GM19397 (cell line): ENCODE data around the gene APOBEC2.

Source experiments
- ATAC-seq: cut with Tn5 transposase; IDR thresholded peaks from one replicate; pipeline ENCODE4 v1.9.1; 2021; ENCODE audit warnings: mild to moderate bottlenecking, moderate library complexity; ENCODE audit not compliant: unreplicated experiment

APOBEC2 gene

GRCh38 chr6:41058783-41059181 is 5.8 kb downstream of the APOBEC2 start:
- no peak for ATAC-seq

- no peak for ATAC-seq
Measured at GRCh38 chr6:41059556-41059955, 6.6 kb downstream of the APOBEC2 start.

DNA sequence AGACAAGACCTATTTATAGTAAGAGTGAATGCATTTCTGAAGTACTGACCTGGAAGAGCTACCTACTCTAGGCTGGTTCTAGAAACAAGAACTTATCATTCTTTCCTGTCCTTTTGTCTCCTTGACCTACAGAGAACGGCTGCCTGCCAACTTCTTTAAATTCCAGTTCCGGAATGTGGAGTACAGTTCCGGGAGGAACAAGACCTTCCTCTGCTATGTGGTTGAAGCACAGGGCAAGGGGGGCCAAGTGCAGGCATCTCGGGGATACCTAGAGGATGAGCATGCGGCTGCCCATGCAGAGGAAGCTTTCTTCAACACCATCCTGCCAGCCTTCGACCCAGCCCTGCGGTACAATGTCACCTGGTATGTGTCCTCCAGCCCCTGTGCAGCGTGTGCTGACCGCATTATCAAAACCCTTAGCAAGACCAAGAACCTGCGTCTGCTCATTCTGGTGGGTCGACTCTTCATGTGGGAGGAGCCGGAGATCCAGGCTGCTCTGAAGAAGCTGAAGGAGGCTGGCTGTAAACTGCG is 8.3 kb downstream of the APOBEC2 start:
- no peak for ATAC-seq

- no peak for ATAC-seq
Measured at GRCh38 chr6:41062056-41062455, 9.1 kb downstream of the APOBEC2 start.

DNA sequence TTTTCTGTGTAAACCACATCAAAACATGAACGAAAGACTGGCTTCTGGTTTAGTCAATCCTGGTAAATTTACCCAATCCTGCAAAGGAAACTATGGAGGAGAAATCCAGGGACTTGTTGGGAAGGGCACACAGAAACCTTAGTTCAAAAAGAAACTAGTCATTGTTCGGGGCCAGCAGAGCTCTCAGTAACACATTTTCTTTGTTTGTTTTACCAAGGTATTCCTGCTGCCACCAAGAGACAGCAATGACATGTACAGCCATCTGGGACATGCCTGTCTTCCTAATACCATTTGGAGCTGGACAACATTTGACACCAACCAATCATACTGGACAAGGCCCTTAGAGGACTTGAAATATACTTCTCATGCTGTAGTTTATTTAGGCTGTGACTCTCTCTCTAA is 10.9 kb downstream of the APOBEC2 start:
- ATAC-seq = no peak

DNA sequence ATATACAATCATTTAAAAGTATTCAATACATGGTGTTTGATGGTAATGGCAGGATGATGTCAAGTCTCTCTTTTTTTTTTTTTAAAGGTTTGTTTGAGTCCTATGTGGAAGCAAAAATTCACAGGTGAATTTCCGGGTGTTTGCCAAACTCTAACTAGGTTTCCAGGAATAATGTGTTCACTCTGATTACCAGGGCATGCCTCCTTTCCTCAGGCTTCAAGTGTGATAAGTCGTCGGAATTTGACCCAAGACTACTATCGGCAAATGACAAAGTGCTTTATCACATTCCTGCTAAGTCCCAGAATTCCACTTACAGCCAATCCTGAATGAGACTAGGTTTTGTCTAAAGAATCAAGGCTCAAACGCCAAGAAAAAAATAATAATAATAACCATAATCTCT is 11.8 kb downstream of the APOBEC2 start:
- ATAC-seq = no peak

DNA sequence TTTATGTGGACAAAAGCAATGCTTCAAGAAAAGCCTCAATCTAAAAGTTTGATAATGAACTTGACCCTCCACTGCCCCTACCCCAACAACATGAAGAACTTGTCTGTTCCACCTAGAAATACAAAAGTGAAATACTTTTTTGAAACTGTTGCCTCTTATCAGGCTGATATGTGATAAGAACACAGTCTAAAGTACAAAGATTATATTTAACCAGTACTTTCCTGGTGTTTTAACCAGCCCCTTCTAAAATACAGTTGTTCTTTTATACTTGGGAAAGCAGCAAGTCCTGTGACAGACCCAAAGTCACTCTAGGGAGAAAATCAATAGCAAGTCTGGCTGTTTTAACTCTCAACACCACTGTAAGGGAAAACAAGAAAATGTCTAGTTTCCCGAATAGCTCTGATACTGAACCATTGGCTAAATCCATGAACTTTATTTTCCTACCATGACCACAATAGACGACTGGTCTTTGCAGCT is 12.6 kb downstream of the APOBEC2 start:
- ATAC-seq = no peak

DNA sequence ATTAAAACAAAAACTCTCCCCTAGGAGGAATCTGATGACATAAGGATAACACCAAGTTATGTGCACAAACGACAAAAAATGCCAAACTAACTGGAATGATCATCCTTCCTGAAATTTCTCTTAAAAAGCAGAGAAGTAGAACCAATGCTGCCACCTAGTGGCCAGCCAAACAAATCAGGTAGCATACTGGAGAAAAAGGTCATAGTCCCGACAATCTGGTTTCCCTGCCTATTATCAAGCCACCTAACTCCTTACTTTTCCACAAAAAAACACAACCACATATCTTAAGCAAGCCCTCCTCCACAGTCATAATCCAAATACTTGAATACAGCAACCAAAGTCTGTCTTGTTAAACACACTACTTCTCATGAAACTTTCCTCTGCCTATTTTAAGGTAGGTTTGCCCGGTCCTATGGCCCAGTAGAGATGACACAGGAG is 13.9 kb downstream of the APOBEC2 start:
- no peak for ATAC-seq

- no peak for ATAC-seq
Measured at GRCh38 chr6:41071501-41071922, 18.5 kb downstream of the APOBEC2 start.

DNA sequence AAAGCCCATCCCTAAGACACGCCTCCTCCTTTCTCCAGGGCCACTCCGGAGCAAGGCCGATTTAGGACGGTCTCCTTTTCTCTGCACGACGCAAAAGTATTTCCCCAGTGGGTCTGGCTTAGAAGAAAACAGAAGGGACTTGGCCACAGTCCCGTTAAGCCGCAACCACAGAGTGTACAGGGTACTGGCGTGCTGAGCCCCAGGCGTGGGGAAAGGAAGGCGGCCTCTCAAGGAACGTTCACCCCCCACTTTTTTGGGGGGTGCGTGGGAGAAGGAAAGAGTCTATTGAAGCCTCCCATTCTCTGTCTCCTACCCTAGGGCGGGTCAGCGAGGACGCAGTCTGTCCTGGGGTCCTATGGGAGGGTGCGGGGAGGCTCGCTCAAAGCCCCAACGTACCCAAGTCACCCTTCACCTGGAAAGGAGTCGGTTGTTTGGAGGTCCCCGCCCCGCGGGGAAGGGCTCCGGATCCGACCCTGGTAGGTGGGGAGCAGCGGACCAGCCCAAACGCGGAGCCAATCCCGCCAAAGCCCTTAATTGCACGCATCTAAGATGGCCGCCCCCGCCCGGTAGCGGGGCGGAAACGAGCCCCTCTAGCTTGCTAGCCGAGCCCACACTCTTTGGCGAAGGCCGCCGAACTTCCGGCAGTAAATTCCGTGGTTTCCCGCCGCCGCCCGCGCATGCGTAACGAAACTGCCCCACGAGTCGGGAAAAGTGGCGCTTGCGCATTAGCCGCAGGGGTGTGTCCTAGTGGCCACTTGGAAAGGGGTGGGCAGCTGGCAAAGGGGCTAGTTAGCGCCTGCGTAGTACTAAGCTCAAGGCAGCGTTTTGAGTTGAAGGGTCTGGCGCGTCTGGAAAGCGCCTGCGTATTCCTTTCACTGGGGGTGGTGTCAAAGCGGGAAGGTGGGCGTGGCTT is 19.2 kb downstream of the APOBEC2 start, which contains the start of gene OARD1:
Gene OARD1 (minus strand): TSS at position 434 of the 913 bp plus-strand sequence. CDS start 722 bp downstream, outside the sequence.
- peak; percentile 59 for ATAC-seq

DNA sequence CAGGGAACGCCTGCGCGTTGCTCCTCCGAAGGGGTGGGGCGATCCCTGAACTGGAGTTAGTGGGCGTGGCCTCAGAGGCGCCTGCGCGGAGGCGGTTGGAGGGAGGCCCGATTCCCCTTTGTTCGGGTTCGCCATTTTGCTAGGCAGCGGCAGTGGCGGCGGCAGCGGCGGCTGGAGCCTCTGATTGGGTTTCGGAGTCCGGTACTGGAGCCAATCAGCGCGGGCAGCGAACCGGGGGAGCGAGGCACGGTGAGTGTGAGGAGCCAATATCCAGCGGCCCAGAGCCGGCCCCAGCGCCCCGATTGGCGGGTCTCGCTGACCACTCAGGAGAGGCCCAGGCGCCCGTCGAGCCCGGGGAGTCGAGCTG is 19.8 kb downstream of the APOBEC2 start, which contains the start of gene NFYA:
Gene NFYA (plus strand): TSS at position 139 of the 367 bp plus-strand sequence. CDS start 6,116 bp downstream, outside the sequence.
- peak; percentile 59 for ATAC-seq

- ATAC-seq = peak; percentile 20
Measured at GRCh38 chr6:41073203-41073967, 20.4 kb downstream of the APOBEC2 start.

DNA sequence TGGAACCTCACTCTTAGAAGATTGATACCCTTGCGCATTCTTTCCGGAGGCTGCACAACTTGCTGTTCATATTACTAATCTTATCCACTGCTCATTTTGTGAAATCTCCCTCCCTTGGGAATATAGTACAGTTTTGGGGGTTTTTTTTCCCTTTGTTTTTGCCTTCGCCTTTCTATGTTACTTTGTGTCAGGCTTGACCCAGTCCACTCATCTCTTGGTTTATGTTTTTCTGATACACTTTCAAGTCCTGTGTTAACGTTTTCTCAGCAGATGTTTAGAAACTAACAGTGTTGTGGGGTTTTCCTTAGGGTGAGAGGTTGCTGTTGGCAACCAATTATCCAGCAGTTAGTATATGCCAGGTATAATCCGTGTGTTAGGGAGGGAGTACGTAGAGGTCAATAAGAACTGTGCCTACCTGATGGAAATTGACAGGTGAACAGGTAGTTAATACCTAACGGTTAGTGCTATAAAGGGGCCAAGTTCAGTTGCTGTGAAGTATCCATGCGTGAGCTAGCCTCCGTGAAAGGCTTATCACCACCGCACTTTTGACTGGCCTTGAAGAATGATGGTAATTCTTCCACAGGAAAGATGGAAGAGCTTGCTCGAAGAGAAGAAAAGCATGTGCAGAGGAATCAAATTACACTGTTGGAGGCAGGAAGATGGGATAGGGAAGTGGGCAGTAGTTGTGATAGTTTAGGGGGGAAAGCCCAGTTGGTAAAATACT is 21.1 kb downstream of the APOBEC2 start:
- no peak for ATAC-seq

GRCh38 chr6:41074692-41075436 is 21.9 kb downstream of the APOBEC2 start:
- ATAC-seq = no peak

- no peak for ATAC-seq
Measured at GRCh38 chr6:41075651-41076626, 22.9 kb downstream of the APOBEC2 start.

GRCh38 chr6:41077536-41077935 is 24.5 kb downstream of the APOBEC2 start:
- ATAC-seq = no peak

DNA sequence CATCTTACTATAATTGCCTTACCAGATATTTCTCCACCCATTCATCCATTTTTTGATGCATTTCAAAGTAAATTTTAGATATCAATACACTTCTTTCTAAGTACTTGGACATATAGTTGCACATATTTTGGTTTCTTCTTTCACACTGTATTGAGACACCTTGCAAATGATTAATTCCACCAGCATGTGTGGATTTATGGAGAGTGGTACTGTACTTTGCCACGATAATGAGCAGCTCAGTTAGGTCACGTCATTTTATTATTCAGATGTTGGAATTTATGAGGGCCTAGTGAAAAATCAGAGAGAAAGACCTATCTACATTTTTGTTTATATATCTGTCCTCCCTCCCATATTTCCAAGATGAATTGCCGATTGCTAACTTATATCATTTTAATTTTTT is 25.1 kb downstream of the APOBEC2 start:
- no peak for ATAC-seq

- no peak for ATAC-seq
Measured at GRCh38 chr6:41079080-41079479, 26.1 kb downstream of the APOBEC2 start.

- no peak for ATAC-seq
Measured at GRCh38 chr6:41080621-41081020, 27.6 kb downstream of the APOBEC2 start.
